Omental fat pad (tissue), 4 donors: ENCODE measurements around the gene TTN. TPM values are rescaled to one million over a fixed set of nuclear protein-coding genes. Genes with fewer than 3 reads are reported as not detected.

Experiments
- ATAC-seq: fragments of 150-250 bp; one replicate; pipeline ENCODE4 v1.9.1; 2016; ENCODE audit warnings: mild to moderate bottlenecking, moderate library complexity; ENCODE audit not compliant: low FRiP score
- DNase-seq: peaks from one replicate; pipeline ENCODE4 v3.0.0-alpha.2; 2019; ENCODE audit warnings: low spot score
- CTCF ChIP-seq, 3 donors: fragments of 450-650 bp; IDR thresholded peaks; one replicate each; pipeline ENCODE4 v1.5.1; 2016 to 2017; ENCODE audit warnings: antibody characterized with exemption in 3 of 3, mild to moderate bottlenecking in 3 of 3, moderate library complexity in 2 of 3
- total RNA-seq, 4 donors: library from RNA; depleted of rRNA; stranded (reverse); fragments of >200 nt; gene quantifications; one replicate each; pipeline ENCODE4 v1.1.0, GENCODE V29; 2016

The TTN gene
- total RNA-seq, 4 donors from 2014 or later = 13.2 to 37.7 (median 22.7) TPM

DNA sequence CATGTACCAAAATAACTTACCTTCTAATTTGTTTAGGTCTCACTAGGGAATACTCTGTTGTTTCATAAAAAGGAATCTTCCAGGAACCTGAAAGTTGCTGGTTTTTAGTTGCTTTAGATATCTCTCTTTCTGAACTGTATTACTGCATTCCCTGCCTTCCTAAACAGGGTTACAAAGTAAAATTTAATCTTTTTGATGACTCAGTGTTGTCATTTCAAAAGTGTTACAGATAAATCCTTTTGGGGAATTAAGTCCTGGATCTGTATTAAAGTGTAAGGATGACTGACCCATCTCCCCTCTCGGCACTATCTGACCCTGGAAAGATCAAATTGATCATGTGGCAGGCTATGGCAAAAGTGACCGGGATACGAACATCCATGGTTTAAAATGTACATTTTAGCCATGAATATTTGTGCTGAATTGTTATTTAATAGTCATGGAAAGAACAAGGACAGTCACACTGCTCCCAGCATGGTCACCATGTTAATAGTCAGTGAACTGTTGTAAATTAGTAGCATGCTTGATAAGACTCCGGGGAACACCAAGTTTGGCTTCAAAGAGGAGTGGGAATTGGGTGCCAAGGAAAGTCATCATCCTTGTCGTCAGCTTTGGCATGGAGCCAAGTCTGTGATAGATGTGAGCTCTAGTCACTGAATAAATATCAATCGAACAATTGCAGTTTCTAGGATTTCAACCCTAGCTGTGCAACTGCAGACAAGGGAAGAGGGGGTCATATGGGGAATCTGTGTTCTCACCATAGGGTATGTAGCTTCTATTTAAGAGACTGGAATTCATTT is 322.8 kb downstream of the TTN start:
- ATAC-seq = no peak
- DNase-seq = no peak
- no peak for TF ChIP-seq CTCF (IDR thresholded peaks at IDR 0.05)

DNA sequence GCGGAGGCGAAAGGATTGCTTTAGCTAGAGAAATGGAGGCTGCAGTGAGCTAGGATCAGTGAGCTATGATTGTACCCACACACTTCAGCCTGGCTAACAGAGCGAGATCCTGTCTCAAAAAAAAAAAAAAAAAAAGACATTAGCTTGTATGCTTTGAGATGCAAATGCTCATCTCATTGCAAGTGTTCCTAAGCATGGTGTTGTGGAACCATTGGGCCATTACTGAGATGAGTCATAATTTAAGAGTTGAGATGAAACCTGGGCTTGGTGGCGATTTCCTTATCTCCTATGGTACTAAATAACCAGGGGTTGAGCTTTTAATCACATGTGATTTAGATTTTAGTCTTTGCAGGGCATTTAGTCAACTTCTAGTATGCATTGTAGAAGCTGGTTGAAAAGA is 324.8 kb downstream of the TTN start:
- no peak for ATAC-seq
- DNase-seq = no peak
- TF ChIP-seq CTCF (IDR thresholded peaks at IDR 0.05) = no peak

GRCh38 chr2:178480227-178481181 is 326.7 kb downstream of the TTN start, which contains the start of gene PLEKHA3:
PLEKHA3 (plus strand) TSS chr2:178480457; CDS start chr2:178480870, 413 bp downstream.
- no peak for DNase-seq
- no peak for TF ChIP-seq CTCF (IDR thresholded peaks at IDR 0.05)
- peak; percentile 96 for ATAC-seq

DNA sequence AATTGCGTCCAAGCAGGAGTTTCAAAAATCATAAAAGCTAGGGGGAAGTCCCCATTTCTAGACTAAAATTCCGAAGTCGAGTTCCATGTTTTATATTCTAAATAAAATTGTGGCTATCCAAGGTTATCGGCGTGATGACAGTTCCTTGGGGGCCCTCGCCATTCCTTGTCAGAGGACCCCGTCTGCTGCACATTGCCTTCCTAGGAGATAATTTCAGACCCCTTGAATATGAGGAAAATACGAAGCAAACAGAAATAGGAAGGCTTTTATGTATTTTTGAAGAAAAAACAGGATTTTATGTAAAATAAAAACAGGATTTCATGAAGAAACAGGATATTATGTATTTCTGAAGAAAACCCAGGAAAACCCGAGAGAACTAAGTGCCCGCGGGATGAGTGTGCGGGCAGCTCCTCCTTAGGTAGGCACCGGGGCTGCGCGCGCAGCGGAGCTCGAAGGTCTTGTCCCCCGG is 327.4 kb downstream of the TTN start:
- ATAC-seq = no peak
- TF ChIP-seq CTCF (IDR thresholded peaks at IDR 0.05) = no peak

GRCh38 chr2:178479275-178479616 is 328.0 kb downstream of the TTN start:
- TF ChIP-seq CTCF (IDR thresholded peaks at IDR 0.05) = no peak
- no peak for ATAC-seq
- no peak for DNase-seq

More for the DNA sequence above, 327.4 kb downstream of the TTN start:
- DNase-seq = peak; percentile 88

DNA sequence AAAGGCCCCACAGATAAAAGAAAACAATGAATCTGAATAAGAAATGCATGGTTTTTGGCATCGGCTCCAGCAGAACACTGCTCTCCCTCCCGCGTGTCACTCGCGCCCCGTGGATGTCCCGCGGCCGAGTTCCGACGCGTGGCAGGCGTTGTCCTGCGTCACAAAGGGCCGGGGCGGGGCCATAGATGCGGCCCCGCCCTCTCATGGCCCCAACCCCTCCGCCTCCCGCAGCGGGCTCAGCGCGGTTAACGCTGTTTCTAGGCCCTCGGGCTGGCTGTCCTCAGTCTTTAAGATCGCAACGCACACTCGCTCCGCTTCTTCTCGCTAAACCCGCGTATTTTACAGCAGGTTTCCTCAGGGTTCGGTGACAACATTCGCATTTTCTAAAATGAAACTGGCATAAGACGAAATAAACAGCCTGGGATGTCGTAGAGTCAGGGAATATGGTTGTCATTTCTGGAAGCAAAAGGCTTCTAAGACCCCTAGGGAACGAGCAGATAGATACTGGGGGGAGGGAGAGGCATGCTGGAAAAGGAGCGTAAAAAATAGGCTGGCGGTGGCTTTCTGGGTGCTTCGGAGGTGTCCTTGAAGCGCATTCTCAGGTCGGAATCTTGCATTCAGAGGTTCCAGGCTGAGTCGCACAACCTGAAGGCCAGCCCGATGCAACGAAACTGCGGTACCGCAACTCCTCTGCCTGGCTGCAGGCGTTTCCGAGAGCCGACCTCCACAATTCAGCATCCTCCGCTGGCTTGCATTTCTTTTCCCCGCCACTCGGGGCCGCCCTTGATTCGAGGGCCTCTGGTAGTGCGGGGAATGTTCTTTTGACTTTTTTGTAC is 328.6 kb downstream of the TTN start, which contains the start of gene FKBP7:
TSS of gene FKBP7 (minus strand) at position 162 of the 836 bp plus-strand sequence. CDS start at position 61, 101 bp downstream.
- DNase-seq (peak; percentile 66), ATAC-seq (peak; percentile 79)
- TF ChIP-seq CTCF (IDR thresholded peaks at IDR 0.05) = no peak
